IPS-11a (cell line): ENCODE results near the gene KLHL24.
A peak's percentile ranks its signal among the peaks of the same experiment; 100 is the strongest.
"Not testable (repeated sequence)": the region's sequence is repeated elsewhere in the genome, so short reads cannot be mapped to it uniquely, and the experiment has no call there.

Source experiments
- H3K4me3 ChIP-seq: one replicate; pipeline ENCODE4 v1.5.1; 2013; ENCODE audit warnings: low read depth, low read length, control low read depth

Gene KLHL24

GRCh38 chr3:183695569-183696364, 60.3 kb downstream of the KLHL24 start:
- no peak overlapping the region for H3K4me3 ChIP-seq

GRCh38 chr3:183697123-183697609, 61.7 kb downstream of the KLHL24 start:
- H3K4me3 ChIP-seq, result peak overlapping the region; percentile 38

DNA sequence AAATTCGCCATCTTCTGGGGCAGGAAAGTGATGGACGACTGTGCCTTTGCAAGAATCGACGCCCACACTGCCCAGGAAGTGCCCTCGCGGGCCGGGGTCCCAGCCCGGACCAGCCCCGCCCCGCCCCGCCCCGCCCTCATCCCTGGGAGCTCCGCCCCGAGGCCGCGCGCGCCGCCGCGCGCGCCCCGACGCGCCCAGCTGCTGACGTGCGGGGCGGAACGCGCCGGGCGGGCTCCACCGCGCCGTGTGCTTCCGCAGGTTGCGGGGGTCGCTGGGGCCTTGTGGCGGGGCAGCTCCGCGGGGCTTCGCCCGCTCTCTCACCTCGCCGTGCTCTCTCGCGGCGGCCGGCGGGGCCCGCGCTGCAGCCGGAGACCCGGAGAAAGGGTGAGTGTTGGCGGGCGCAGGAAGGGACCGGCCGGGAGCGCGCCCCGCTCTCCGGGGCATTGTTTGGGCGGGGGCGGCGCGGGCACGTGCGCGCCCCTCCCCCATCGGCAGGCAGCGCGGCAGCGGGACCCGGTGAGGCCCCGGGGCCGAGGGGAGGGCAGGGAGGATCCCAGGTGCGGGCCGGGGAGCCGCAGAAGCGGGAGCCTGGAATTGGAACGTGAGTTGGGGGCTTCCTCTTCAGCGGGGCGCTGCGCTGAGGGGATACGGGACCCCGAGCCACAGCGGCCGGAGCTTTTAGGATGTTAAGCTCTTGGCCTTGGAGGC, 62.3 kb downstream of the KLHL24 start, which contains the start of gene YEATS2:
YEATS2 (plus strand) TSS at position 188 of the 708 bp plus-strand sequence. CDS start 17,366 bp downstream, outside the sequence.
- H3K4me3 ChIP-seq, result peak within 1 kb of the TSS; percentile 94

GRCh38 chr3:183698318-183698751, 62.9 kb downstream of the KLHL24 start:
- H3K4me3 ChIP-seq, result peak overlapping the region; percentile 94

GRCh38 chr3:183698756-183699155, 63.3 kb downstream of the KLHL24 start:
- peak overlapping the region; percentile 94 for H3K4me3 ChIP-seq

DNA sequence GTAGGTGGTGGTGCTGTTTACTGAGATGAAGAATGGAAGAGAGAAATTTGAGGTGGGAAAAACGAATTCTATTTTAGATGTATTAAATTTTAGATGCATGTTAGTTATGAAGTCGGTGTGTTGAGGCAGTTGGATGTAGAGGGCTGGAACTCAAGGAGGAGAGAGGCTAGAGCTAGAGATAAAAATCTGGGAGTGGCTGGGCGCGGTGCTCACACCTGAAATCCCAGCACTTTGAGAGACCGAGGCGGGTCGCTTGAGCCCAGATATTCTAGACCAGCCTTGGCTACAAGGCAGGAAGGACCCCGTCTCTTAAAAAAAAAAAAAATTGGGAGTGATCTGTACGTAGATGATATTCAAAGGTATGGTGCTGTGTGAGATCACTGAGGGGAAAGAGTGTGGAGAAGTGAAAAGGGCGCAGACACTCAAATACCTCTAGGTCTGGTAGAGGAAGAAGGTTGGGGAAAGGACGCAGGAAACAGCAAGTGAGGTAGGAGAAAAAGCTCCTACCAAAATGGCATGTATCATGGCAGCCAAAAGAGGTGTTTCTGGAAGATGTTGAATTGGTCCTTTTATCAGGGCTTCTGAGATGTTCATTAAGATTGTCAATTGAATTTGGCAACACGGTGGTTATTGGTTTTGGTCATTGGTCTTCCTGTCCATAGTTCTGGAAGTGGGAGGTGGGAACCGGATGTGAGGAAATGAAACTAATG, 64.0 kb downstream of the KLHL24 start:
- H3K4me3 ChIP-seq, result peak overlapping the region; percentile 94

DNA sequence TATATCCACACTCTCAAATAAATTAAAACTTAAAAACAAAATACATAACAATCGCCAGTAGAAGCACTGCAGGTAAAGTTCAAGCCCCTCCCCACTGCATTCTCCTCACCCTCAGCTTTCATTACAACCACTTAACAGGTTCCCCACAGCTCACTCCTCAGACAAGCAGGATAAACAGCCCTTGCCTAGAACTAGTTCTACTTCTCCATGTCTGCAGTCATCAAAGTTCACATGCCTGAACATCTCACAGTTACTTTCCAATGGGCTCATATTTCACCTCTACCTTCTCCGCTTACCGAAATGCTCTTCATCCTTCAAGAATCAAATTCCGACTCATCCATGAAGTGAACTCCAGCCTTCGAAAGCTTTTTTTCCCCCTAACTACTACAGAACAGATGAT, 66.3 kb downstream of the KLHL24 start:
- H3K4me3 ChIP-seq, result no peak overlapping the region

- not testable (repeated sequence) for H3K4me3 ChIP-seq
Observed at GRCh38 chr3:183703892-183704291, 68.5 kb downstream of the KLHL24 start.

DNA sequence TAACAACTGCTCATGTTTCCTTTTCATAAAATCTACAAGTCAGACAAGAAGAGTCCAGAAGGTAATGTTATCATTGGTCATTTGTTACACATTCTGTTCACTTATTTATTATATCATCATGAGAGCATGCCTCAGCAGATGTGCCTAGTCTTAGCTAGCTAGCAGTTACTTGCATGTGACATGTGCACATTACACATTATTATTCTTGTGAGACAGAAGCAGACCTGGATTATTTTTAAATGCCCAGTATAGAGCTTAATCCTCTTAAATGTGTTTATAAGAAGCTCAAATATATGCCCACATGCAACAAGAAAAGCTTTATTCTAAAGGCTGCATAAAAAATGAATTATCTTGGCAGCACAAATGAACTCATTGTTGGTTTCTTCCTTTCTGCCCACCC, 74.8 kb downstream of the KLHL24 start:
- no peak overlapping the region for H3K4me3 ChIP-seq

GRCh38 chr3:183711516-183711915, 76.1 kb downstream of the KLHL24 start:
- H3K4me3 ChIP-seq, result no peak overlapping the region

GRCh38 chr3:183714622-183715021, 79.2 kb downstream of the KLHL24 start:
- no peak overlapping the region for H3K4me3 ChIP-seq

- H3K4me3 ChIP-seq, result no peak overlapping the region
Observed at GRCh38 chr3:183718012-183718411, 82.6 kb downstream of the KLHL24 start.

- no peak overlapping the region for H3K4me3 ChIP-seq
Observed at GRCh38 chr3:183725387-183725786, 90.0 kb downstream of the KLHL24 start.

DNA sequence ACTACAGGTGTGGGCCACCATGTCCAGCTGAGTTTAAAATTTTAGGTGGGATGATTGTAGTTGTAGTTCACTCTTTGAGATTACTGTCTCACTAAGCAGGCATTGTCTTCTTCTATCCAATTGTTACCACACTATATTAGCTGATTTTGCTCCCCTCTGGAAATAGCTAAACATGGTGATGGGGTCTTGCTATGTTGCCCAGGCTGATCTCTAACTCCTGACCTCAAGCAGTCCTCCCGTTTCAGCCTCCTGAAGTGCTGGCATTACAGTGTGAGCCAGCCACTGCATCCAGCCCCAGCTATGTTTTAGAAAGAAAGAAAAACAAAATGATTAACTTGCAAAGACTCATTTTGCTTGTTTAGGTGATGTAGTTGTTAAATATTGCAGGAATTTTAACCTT, 92.8 kb downstream of the KLHL24 start:
- no peak overlapping the region for H3K4me3 ChIP-seq

DNA sequence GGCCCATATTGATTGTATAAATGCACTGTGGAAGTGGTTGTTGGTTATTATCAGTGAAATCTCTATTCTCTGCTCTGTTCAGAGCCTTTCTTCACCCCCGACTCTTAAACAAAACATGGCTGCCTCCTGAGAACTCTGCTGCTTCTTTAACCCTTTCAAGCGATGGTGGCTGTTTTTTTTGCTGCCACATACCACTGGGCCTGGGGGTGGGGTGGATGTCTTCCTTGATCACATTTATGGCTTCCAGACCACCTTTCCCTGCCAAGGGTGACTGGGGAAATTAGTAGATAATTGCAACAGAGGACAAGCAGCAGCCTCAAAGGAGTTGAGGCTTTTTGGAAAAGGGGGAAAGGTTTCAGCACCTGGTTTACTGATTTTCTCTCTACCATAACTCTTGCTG, 94.9 kb downstream of the KLHL24 start:
- H3K4me3 ChIP-seq, result no peak overlapping the region

DNA sequence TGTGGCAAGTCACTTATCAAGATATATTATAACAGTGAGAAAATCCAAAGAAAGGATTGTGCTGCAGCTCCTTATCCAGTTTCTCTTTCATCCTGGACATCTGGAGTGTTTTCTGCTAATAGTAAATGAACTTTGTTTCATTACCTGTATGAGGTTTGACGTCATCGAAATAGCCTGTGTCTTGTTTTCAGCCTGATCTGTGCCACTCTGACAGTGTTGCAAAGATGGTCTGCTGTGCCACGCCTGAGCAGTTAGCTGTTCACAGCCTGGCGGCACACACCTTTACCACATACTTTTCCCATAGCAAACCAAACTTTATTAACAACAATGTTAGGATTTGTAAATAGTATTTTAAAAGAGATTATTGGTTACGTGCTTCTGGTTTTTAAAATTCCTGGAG, 96.2 kb downstream of the KLHL24 start:
- no peak overlapping the region for H3K4me3 ChIP-seq

DNA sequence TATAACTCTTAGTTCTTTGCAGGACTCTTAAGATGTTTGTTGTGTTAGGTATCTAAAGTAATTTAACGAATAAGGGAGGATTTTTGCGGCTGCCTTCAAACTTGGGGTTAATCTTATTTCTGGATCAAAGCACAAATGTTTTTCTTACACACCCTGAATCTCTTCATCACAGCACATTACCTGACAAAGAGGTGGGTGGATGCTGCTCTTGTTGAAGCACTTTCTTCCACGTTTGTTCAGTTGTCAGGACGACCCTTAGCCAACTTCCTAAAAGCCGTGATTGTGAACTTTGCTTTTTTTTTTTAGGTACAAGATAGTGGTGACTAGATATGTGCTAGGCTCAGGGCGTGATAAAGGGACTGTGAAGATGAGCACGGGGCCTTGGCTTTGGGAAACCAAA, 98.1 kb downstream of the KLHL24 start:
- no peak overlapping the region for H3K4me3 ChIP-seq
